Trophoblast cell (in vitro differentiated cells and primary cell): Measurements from ENCODE around the gene ENAH.

Source experiments
- DNase-seq, 2 donors: peaks; one replicate each; pipeline ENCODE4 v3.0.0-alpha.2; 2016
- H2AFZ ChIP-seq: 2 replicates; pipeline ENCODE4 v1.6.1; 2013; ENCODE audit warnings: low read length, moderate library complexity, mild to moderate bottlenecking; ENCODE audit not compliant: insufficient read depth, poor library complexity
- H2AK5ac ChIP-seq: 2 replicates; pipeline ENCODE4 v1.6.1; 2013; ENCODE audit warnings: mild to moderate bottlenecking, low read length
- H2BK120ac ChIP-seq: 2 replicates; pipeline ENCODE4 v1.6.1; 2013; ENCODE audit warnings: low read length, mild to moderate bottlenecking, moderate library complexity; ENCODE audit not compliant: insufficient read depth, poor library complexity
- H2BK12ac ChIP-seq: 2 replicates; pipeline ENCODE4 v1.6.1; 2013; ENCODE audit warnings: mild to moderate bottlenecking, low read length, moderate library complexity
- H2BK5ac ChIP-seq: 2 replicates; pipeline ENCODE4 v1.6.1; 2013; ENCODE audit warnings: low read length, low read depth, moderate library complexity, mild to moderate bottlenecking; ENCODE audit not compliant: poor library complexity
- H3K14ac ChIP-seq: 2 replicates; pipeline ENCODE4 v1.6.1; 2013; ENCODE audit warnings: mild to moderate bottlenecking, low read length
- H3K18ac ChIP-seq: 2 replicates; pipeline ENCODE4 v1.6.1; 2013; ENCODE audit warnings: mild to moderate bottlenecking, low read length
- H3K23ac ChIP-seq: 2 replicates; pipeline ENCODE4 v1.6.1; 2013; ENCODE audit warnings: low read length
- H3K27ac ChIP-seq: 2 replicates; pipeline ENCODE4 v1.5.1; 2013; ENCODE audit warnings: low read depth, mild to moderate bottlenecking, inconsistent platforms, low read length, moderate library complexity
- H3K27me3 ChIP-seq: 2 replicates; pipeline ENCODE4 v1.6.1; 2013; ENCODE audit warnings: inconsistent platforms, mild to moderate bottlenecking, low read length, moderate library complexity; ENCODE audit not compliant: insufficient read depth
- H3K36me3 ChIP-seq, 2 experiments: 1 replicate in 1 of 2; 2 replicates in 1 of 2; pipeline ENCODE4 v1.6.1; 2013; ENCODE audit warnings: low read length in 2 of 2, mild to moderate bottlenecking in 2 of 2, moderate library complexity in 1 of 2; ENCODE audit not compliant: insufficient read depth in 2 of 2, control insufficient read depth in 1 of 2
- H3K4ac ChIP-seq: 2 replicates; pipeline ENCODE4 v1.6.1; 2013; ENCODE audit warnings: low read depth, mild to moderate bottlenecking, low read length, moderate library complexity
- H3K4me1 ChIP-seq, 2 experiments: 1 replicate in 1 of 2; 2 replicates in 1 of 2; pipeline ENCODE4 v1.6.1; 2013; ENCODE audit warnings: low read length in 2 of 2, mild to moderate bottlenecking in 2 of 2, moderate library complexity in 1 of 2; ENCODE audit not compliant: insufficient read depth in 2 of 2, control insufficient read depth in 1 of 2
- H3K4me2 ChIP-seq: 2 replicates; pipeline ENCODE4 v1.6.1; 2013; ENCODE audit warnings: inconsistent platforms, mild to moderate bottlenecking, low read length, moderate library complexity
- H3K4me3 ChIP-seq: 2 replicates; pipeline ENCODE4 v1.5.1; 2013; ENCODE audit warnings: mild to moderate bottlenecking, low read depth, low read length, inconsistent platforms
- H3K79me1 ChIP-seq: one replicate; pipeline ENCODE4 v1.6.1; 2013; ENCODE audit warnings: low read length
- H3K79me2 ChIP-seq: 2 replicates; pipeline ENCODE4 v1.6.1; 2013; ENCODE audit warnings: low read length, mild to moderate bottlenecking; ENCODE audit not compliant: control insufficient read depth, insufficient read depth, poor library complexity
- H3K9ac ChIP-seq: 2 replicates; pipeline ENCODE4 v1.6.1; 2013; ENCODE audit warnings: mild to moderate bottlenecking, low read length
- H3K9me3 ChIP-seq: 2 replicates; pipeline ENCODE4 v1.6.1; 2013; ENCODE audit warnings: low read depth, mild to moderate bottlenecking, control low read depth, inconsistent platforms, low read length; ENCODE audit not compliant: insufficient read depth
- H4K12ac ChIP-seq: 2 replicates; pipeline ENCODE4 v1.6.1; 2013; ENCODE audit warnings: low read depth, mild to moderate bottlenecking, low read length, moderate library complexity
- H4K8ac ChIP-seq: 2 replicates; pipeline ENCODE4 v1.6.1; 2013; ENCODE audit warnings: low read depth, mild to moderate bottlenecking, low read length, moderate library complexity
- H4K91ac ChIP-seq: one replicate; pipeline ENCODE4 v1.6.1; 2013; ENCODE audit warnings: low read depth, mild to moderate bottlenecking, low read length, moderate library complexity
- WGBS: extraction: QIAGEN DNeasy Blood & Tissue Kit; methylation state at CpG from one replicate; pipeline ENCODE4 v1.1.7; 2013; ENCODE audit warnings: missing lambda C conversion rate; ENCODE audit not compliant: insufficient read length, insufficient coverage; ENCODE audit errors: extremely low coverage; 5-methylcytosine and 5-hydroxymethylcytosine counted together

The ENAH gene

DNA sequence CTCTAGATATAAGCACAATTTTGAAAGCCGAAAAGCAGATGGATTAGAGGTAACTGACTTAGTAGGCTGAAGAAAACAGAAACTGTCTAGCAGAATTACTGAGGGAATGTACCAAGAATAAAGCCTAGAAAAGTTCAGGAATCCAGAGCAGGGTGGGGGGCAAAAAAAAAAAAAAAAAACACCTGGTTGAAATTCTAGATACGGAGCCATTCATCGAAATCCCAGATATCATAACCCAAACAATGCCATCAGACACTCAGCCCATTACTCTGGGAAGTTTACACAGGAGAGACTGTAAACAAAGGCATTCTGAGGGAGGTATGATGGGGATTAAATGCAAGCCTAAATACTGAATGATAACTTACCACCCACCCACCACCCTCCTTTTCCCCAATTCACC is 45.6 kb downstream of the ENAH start:
- Histone ChIP-seq H4K91ac (no peak overlapping the region), H3K4me1 (peaks cover 0 to 9% of the 10 kb centered on the region in 2 experiments), H3K9ac (no peak overlapping the region), H3K18ac (no peak overlapping the region), H4K12ac (no peak overlapping the region), H2BK12ac (no peak overlapping the region), H3K79me1 (no peaks in the 10 kb centered on the region), H3K9me3 (no peaks in the 10 kb centered on the region), H3K36me3 (no peaks in the 10 kb centered on the region), H3K4me2 (no peak overlapping the region), H3K27me3 (no peaks in the 10 kb centered on the region), H4K8ac (peak overlapping the region; percentile 38), H2AK5ac (no peak overlapping the region), H2BK120ac (peak overlapping the region; percentile 33), H2BK5ac (no peak overlapping the region), H3K4me3 (no peak overlapping the region), H2AFZ (no peak overlapping the region), H3K4ac (peak overlapping the region; percentile 92), H3K23ac (no peak overlapping the region), H3K27ac (no peak overlapping the region), H3K14ac (no peak overlapping the region), H3K79me2 (peaks cover 12% of the 10 kb centered on the region)
- no CpG with 5 or more reads among the region's 3 CpGs for WGBS
- no peak for DNase-seq

DNA sequence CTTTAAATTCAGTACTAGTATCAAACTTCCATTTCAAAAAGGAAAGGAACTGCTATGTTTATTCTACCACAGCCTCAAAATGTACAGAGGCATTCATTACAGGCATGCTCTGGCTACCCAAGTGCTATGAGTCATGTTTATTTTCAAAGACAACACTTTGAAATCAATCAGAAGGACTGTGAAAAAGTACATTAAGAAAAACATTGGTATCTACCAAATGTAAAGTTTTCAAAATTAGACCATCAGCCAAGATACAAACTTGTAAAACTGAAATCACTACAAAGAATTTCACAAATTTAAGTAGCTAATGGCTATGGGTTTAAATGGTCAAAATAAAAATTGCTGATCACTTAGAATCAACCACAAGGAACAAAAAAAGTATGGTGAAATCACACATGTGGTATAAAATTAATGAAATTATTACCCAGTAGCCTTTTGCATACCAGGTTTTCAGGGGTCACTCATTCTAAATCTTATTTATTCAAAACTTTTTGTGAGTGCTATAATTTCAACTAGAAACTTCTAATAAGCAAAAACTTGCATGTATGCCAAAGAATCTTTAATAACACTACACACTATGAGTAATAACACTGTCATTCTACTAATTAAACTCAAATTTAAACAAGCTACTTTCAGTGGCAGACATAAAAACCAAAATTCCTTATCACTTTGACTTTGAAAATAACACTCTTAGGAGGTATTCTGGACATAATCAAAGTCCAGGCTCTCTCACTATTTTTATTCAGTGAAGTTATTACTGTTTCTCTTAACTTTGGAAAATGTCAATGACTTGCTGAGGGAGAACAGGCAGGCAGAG is 49.2 kb downstream of the ENAH start:
- no peak overlapping the region for H4K12ac ChIP-seq
- H3K36me3 ChIP-seq = peaks cover 2 to 3% of the 10 kb centered on the region in 2 experiments
- no peak overlapping the region for H4K8ac ChIP-seq
- H2BK5ac ChIP-seq = no peak overlapping the region
- H2AK5ac ChIP-seq = no peak overlapping the region
- no peak overlapping the region for H2BK120ac ChIP-seq
- no peak for DNase-seq
- peaks cover 2% of the 10 kb centered on the region for H3K9me3 ChIP-seq
- H3K27ac ChIP-seq = no peak overlapping the region
- H3K9ac ChIP-seq = no peak overlapping the region
- H3K4me1 ChIP-seq = peaks cover 0 to 4% of the 10 kb centered on the region in 2 experiments
- no peak overlapping the region for H3K23ac ChIP-seq
- H3K4ac ChIP-seq = no peak overlapping the region
- no peak overlapping the region for H4K91ac ChIP-seq
- no peak overlapping the region for H3K18ac ChIP-seq
- no peak overlapping the region for H2AFZ ChIP-seq
- H3K14ac ChIP-seq = no peak overlapping the region
- no peaks in the 10 kb centered on the region for H3K79me1 ChIP-seq
- peaks cover 8% of the 10 kb centered on the region for H3K79me2 ChIP-seq
- H3K4me3 ChIP-seq = no peak overlapping the region
- no peak overlapping the region for H2BK12ac ChIP-seq
- H3K27me3 ChIP-seq = no peaks in the 10 kb centered on the region
- no peak overlapping the region for H3K4me2 ChIP-seq

DNA sequence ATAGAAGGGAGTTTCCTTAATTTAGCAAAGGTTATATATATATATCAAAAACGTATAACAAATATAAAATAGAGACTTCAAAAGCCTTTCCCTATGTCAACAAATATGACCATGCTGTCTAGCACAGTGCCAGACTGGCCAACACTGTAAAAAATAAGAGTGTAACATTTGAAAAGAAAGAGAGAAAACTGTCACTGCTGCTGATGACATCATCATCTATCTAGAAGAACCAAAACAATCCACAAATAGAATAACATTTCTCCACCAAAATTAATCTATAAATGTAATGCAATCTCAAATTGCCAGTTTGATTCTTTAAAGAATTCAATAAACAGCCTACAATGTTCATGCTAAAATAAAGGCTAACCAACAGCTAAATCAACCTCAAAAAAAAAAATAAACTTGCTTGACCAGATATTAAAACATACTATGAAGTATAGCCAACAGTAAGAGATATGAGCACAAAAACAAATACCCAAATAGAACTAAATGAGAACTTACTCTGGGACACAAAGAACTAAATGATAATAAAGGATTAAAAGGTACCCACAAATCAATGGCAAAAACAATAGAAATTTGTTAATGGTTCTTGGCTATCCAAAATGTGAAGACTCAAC is 50.2 kb downstream of the ENAH start:
- no CpG with 5 or more reads among the region's 1 CpG for WGBS
- Histone ChIP-seq H2BK12ac (no peak overlapping the region), H3K9me3 (peaks cover 2% of the 10 kb centered on the region), H3K18ac (no peak overlapping the region), H4K91ac (no peak overlapping the region), H3K79me1 (no peaks in the 10 kb centered on the region), H3K4me1 (peaks cover 0 to 3% of the 10 kb centered on the region in 2 experiments), H3K36me3 (peaks cover 2 to 3% of the 10 kb centered on the region in 2 experiments), H3K27me3 (no peaks in the 10 kb centered on the region), H3K4ac (no peak overlapping the region), H3K4me3 (no peak overlapping the region), H3K23ac (no peak overlapping the region), H3K14ac (no peak overlapping the region), H3K27ac (no peak overlapping the region), H4K12ac (no peak overlapping the region), H2BK5ac (no peak overlapping the region), H3K4me2 (no peak overlapping the region), H2AFZ (no peak overlapping the region), H3K79me2 (peaks cover 6% of the 10 kb centered on the region), H3K9ac (no peak overlapping the region), H2BK120ac (no peak overlapping the region), H4K8ac (no peak overlapping the region), H2AK5ac (no peak overlapping the region)
- no peak for DNase-seq

DNA sequence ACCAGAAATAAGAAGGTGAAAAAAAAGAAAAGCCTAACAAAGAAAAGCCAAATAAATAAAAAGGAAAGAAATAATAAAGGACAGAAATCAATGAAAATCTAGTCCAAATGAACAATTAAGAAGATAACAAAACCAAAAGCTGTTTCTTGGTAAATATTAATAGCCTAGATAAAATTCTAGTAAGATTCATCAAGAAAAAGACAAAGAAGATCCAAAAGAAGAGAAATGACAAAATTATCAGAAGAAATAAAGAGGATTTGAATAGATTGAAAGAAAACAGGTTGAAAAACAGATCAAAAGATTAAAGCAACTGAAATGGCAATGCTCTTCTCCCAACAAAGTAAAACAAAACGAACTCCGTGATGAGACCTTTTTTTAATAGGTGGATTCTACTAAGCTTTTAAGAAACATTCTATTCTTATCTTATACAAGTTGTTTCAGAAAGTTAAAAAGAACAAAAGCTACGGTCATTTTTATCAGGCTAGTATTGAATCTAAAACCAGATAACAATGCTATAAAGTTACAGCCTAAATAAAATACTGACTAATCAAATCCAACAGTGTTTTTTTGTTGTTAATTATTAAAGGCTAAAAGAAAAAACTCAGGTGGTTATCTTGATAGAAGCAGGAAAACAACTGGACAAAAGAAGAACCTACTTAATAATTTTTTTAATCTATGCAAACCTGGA is 50.9 kb downstream of the ENAH start:
- no peak overlapping the region for H2AFZ ChIP-seq
- no peak overlapping the region for H3K14ac ChIP-seq
- no peak overlapping the region for H2BK120ac ChIP-seq
- peaks cover 5% of the 10 kb centered on the region for H3K79me2 ChIP-seq
- no peak overlapping the region for H4K12ac ChIP-seq
- no peak overlapping the region for H3K4me3 ChIP-seq
- peaks cover 2 to 3% of the 10 kb centered on the region in 2 experiments for H3K36me3 ChIP-seq
- H4K91ac ChIP-seq = no peak overlapping the region
- no peak overlapping the region for H3K23ac ChIP-seq
- no peak overlapping the region for H4K8ac ChIP-seq
- no peak overlapping the region for H3K27ac ChIP-seq
- no peak overlapping the region for H3K18ac ChIP-seq
- H2AK5ac ChIP-seq = no peak overlapping the region
- no peak overlapping the region for H2BK12ac ChIP-seq
- no peaks in the 10 kb centered on the region for H3K79me1 ChIP-seq
- no peak overlapping the region for H2BK5ac ChIP-seq
- no peaks in the 10 kb centered on the region for H3K4me1 ChIP-seq
- no peak overlapping the region for H3K9ac ChIP-seq
- no peak overlapping the region for H3K4ac ChIP-seq
- no peak overlapping the region for H3K4me2 ChIP-seq
- H3K9me3 ChIP-seq = peaks cover 2% of the 10 kb centered on the region
- DNase-seq = no peak
- WGBS = no CpG with 5 or more reads among the region's 3 CpGs
- no peaks in the 10 kb centered on the region for H3K27me3 ChIP-seq
